Upper lobe of right lung (tissue), 1 donor: ENCODE measurements around the gene ACTL7B. TPM values are rescaled to one million over a fixed set of nuclear protein-coding genes. Genes with fewer than 3 reads are reported as not detected.

Experiments
- ATAC-seq: fragments of 200-7000 bp; cut with Tn5 transposase; one replicate; pipeline ENCODE4 v1.9.1; 2020; ENCODE audit warnings: mild to moderate bottlenecking, moderate library complexity
- DNase-seq: peaks from one replicate; pipeline ENCODE4 v3.0.0-alpha.2; 2020
- H3K27ac ChIP-seq: fragments of 200-600 bp; one replicate; pipeline ENCODE4 v1.8.0; 2022
- H3K27me3 ChIP-seq: fragments of 200-600 bp; one replicate; pipeline ENCODE4 v1.8.0; 2022; ENCODE audit warnings: mild to moderate bottlenecking
- H3K36me3 ChIP-seq: fragments of 200-600 bp; one replicate; pipeline ENCODE4 v1.8.0; 2022
- H3K4me1 ChIP-seq: fragments of 200-600 bp; one replicate; pipeline ENCODE4 v1.8.0; 2022
- H3K4me3 ChIP-seq: fragments of 200-600 bp; one replicate; pipeline ENCODE4 v1.8.0; 2022; ENCODE audit warnings: mild to moderate bottlenecking
- H3K9me3 ChIP-seq: fragments of 200-600 bp; one replicate; pipeline ENCODE4 v1.8.0; 2022
- intact Hi-C: fragments of 100-400 bp; cut with DNase I; formaldehyde crosslinking; loops from one replicate; pipeline ENCODE4 v1.11.0; 2022
- total RNA-seq: library from RNA; stranded (reverse); fragmentation: NEBNext Ultra II Directional; extraction: Animal tissue kit (Norgen Biotek cat#: 25700); gene quantifications from one replicate; pipeline ENCODE4 v1.2.1, GENCODE V29; 2021
- TF ChIP-seq, protein P1 (sequence below): fragments of 200-600 bp; IDR thresholded peaks from one replicate; pipeline ENCODE4 v1.8.0; 2022; ENCODE audit warnings: antibody characterized with exemption
- donor health status: DM: no; HTN: yes; CAD: no; lungs with severe emphysema.

Gene ACTL7B
- total RNA-seq, 1 donor from 2014 or later, result not detected

GRCh38 chr9:108838017-108838416, 17.8 kb downstream of the ACTL7B start:
- TF ChIP-seq, protein P1, sequence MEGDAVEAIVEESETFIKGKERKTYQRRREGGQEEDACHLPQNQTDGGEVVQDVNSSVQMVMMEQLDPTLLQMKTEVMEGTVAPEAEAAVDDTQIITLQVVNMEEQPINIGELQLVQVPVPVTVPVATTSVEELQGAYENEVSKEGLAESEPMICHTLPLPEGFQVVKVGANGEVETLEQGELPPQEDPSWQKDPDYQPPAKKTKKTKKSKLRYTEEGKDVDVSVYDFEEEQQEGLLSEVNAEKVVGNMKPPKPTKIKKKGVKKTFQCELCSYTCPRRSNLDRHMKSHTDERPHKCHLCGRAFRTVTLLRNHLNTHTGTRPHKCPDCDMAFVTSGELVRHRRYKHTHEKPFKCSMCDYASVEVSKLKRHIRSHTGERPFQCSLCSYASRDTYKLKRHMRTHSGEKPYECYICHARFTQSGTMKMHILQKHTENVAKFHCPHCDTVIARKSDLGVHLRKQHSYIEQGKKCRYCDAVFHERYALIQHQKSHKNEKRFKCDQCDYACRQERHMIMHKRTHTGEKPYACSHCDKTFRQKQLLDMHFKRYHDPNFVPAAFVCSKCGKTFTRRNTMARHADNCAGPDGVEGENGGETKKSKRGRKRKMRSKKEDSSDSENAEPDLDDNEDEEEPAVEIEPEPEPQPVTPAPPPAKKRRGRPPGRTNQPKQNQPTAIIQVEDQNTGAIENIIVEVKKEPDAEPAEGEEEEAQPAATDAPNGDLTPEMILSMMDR, result no peak

GRCh38 chr9:108837530-108837929, 18.3 kb downstream of the ACTL7B start:
- Histone ChIP-seq H3K4me1 (no peaks in the 10 kb centered on the region), H3K9me3 (no peaks in the 10 kb centered on the region), H3K36me3 (no peaks in the 10 kb centered on the region), H3K27me3 (no peaks in the 10 kb centered on the region), H3K4me3 (no peak overlapping the region), H3K27ac (no peak overlapping the region)
- no peak for ATAC-seq
- no peak for DNase-seq
- intact Hi-C loops, result no loop called here
- TF ChIP-seq, protein P1, result no peak

More at GRCh38 chr9:108838017-108838416, 17.8 kb downstream of the ACTL7B start:
- ATAC-seq, result no peak
- H3K36me3 ChIP-seq, result no peaks in the 10 kb centered on the region
- H3K4me3 ChIP-seq, result no peak overlapping the region
- no peak overlapping the region for H3K27ac ChIP-seq
- no peaks in the 10 kb centered on the region for H3K9me3 ChIP-seq
- H3K4me1 ChIP-seq, result no peaks in the 10 kb centered on the region
- no peak for DNase-seq
- intact Hi-C loops, result no loop called here
- H3K27me3 ChIP-seq, result no peaks in the 10 kb centered on the region

- no peaks in the 10 kb centered on the region for H3K9me3 ChIP-seq
- no peak overlapping the region for H3K27ac ChIP-seq
- intact Hi-C loops, result no loop called here
- no peak for ATAC-seq
- H3K4me3 ChIP-seq, result no peak overlapping the region
- H3K27me3 ChIP-seq, result no peaks in the 10 kb centered on the region
- no peaks in the 10 kb centered on the region for H3K36me3 ChIP-seq
- TF ChIP-seq, protein P1, result no peak
- DNase-seq, result no peak
- H3K4me1 ChIP-seq, result no peaks in the 10 kb centered on the region
These were observed 19.0 kb downstream of the ACTL7B start for GRCh38 chr9:108836781-108837180.

- TF ChIP-seq, protein P1, result no peak
- no peaks in the 10 kb centered on the region for H3K4me1 ChIP-seq
- no peaks in the 10 kb centered on the region for H3K36me3 ChIP-seq
- no peak for ATAC-seq
- H3K9me3 ChIP-seq, result no peaks in the 10 kb centered on the region
- H3K4me3 ChIP-seq, result no peak overlapping the region
- no peak for DNase-seq
- H3K27ac ChIP-seq, result no peak overlapping the region
- no peaks in the 10 kb centered on the region for H3K27me3 ChIP-seq
- intact Hi-C loops, result no loop called here
These were observed 19.5 kb downstream of the ACTL7B start for GRCh38 chr9:108836319-108836718.

- Histone ChIP-seq H3K27me3 (no peaks in the 10 kb centered on the region), H3K4me1 (no peaks in the 10 kb centered on the region), H3K9me3 (no peaks in the 10 kb centered on the region), H3K36me3 (no peaks in the 10 kb centered on the region), H3K27ac (no peak overlapping the region), H3K4me3 (no peak overlapping the region)
- ATAC-seq (peak; percentile 33), DNase-seq (no peak)
- intact Hi-C loops, result no loop called here
- TF ChIP-seq, protein P1, result no peak
These were observed 20.0 kb downstream of the ACTL7B start for GRCh38 chr9:108835831-108836230.
